Stimulated activated CD4-positive, alpha-beta T cell treated with anti-CD3 and anti-CD28 coated beads, Interleukin-4, amount 100 ng/mL, for 1 hour (primary cell): Measurements from ENCODE around the gene LILRA6.
A peak's percentile ranks its signal among the peaks of the same experiment; 100 is the strongest.
"Not testable (repeated sequence)": the region's sequence is repeated elsewhere in the genome, so short reads cannot be mapped to it uniquely, and the experiment has no call there.

Experiments used
- DNase-seq: peaks from one replicate; pipeline ENCODE4 v3.0.0-alpha.2; 2020

The LILRA6 gene

GRCh38 chr19:54242646-54243045 lies at the start of gene LILRA6:
Gene LILRA6 (minus strand): TSS chr19:54242790.
- not testable (repeated sequence) for DNase-seq

GRCh38 chr19:54289160-54289559 lies 46.6 kb upstream of the LILRA6 start:
- not testable (repeated sequence) for DNase-seq

- DNase-seq = no peak
Measured at GRCh38 chr19:54287456-54287855, 44.9 kb upstream of the LILRA6 start.

- DNase-seq = not testable (repeated sequence)
Measured at GRCh38 chr19:54286283-54286682, 43.7 kb upstream of the LILRA6 start.

GRCh38 chr19:54285427-54286056 lies 43.0 kb upstream of the LILRA6 start:
- DNase-seq = not testable (repeated sequence)

- no peak for DNase-seq
Measured at GRCh38 chr19:54282686-54283470, 40.3 kb upstream of the LILRA6 start.

GRCh38 chr19:54281729-54282075 lies 39.1 kb upstream of the LILRA6 start:
- DNase-seq = not testable (repeated sequence)

GRCh38 chr19:54281007-54281728 lies 38.6 kb upstream of the LILRA6 start, which contains the start of gene LILRB2:
Gene LILRB2 (minus strand): TSS chr19:54281110. CDS start chr19:54280496, 614 bp downstream.
- DNase-seq = no peak

GRCh38 chr19:54280441-54280840 lies 37.9 kb upstream of the LILRA6 start:
- DNase-seq = not testable (repeated sequence)

- DNase-seq = not testable (repeated sequence)
Measured at GRCh38 chr19:54280025-54280424, 37.4 kb upstream of the LILRA6 start.

- DNase-seq = no peak
Measured at GRCh38 chr19:54279406-54279962, 36.9 kb upstream of the LILRA6 start.

GRCh38 chr19:54278571-54279195 lies 36.1 kb upstream of the LILRA6 start:
- not testable (repeated sequence) for DNase-seq

- not testable (repeated sequence) for DNase-seq
Measured at GRCh38 chr19:54278056-54278455, 35.5 kb upstream of the LILRA6 start.

- not testable (repeated sequence) for DNase-seq
Measured at GRCh38 chr19:54277111-54277615, 34.6 kb upstream of the LILRA6 start.

- no peak for DNase-seq
Measured at GRCh38 chr19:54275951-54276350, 33.4 kb upstream of the LILRA6 start.

GRCh38 chr19:54274516-54274915 lies 31.9 kb upstream of the LILRA6 start:
- DNase-seq = not testable (repeated sequence)

- no peak for DNase-seq
Measured at GRCh38 chr19:54273821-54274220, 31.2 kb upstream of the LILRA6 start.

- not testable (repeated sequence) for DNase-seq
Measured at GRCh38 chr19:54272181-54272580, 29.6 kb upstream of the LILRA6 start.

- not testable (repeated sequence) for DNase-seq
Measured at GRCh38 chr19:54271587-54271986, 29.0 kb upstream of the LILRA6 start.

GRCh38 chr19:54271106-54271505 lies 28.5 kb upstream of the LILRA6 start:
- no peak for DNase-seq

GRCh38 chr19:54268936-54269335 lies 26.3 kb upstream of the LILRA6 start:
- DNase-seq = no peak

- peak; percentile 73 for DNase-seq
Measured at GRCh38 chr19:54266133-54266532, 23.5 kb upstream of the LILRA6 start.
